HepG2 (cell line): ENCODE data around the gene NME4. TPM values are rescaled to one million over a fixed set of nuclear protein-coding genes. Genes with fewer than 3 reads are reported as not detected.

Experiments
- MED1 ChIP-seq: sonication (generic); formaldehyde crosslinking; IDR thresholded peaks from 2 replicates; pipeline ENCODE4 v1.4.0; 2020; ENCODE audit warnings: missing genetic modification reagents
- NFKB2 ChIP-seq: sonication (generic); formaldehyde crosslinking; IDR thresholded peaks from 2 replicates; pipeline ENCODE4 v1.4.0; 2020; ENCODE audit warnings: missing genetic modification reagents, borderline replicate concordance
- SOX13 ChIP-seq, 3 experiments: fragments of 450-650 bp in 1 of 3; sonication (generic) in 1 of 3; formaldehyde crosslinking in 1 of 3; IDR thresholded peaks in 2 of 3; conservative IDR thresholded peaks in 1 of 3; 2 replicates each; pipeline versions ENCODE4 v1.5.0 to v1.6.1; 2016 to 2020; ENCODE audit warnings: antibody characterized with exemption in 1 of 3, mild to moderate bottlenecking in 1 of 3, missing compliant biosample characterization in 1 of 3, missing genetic modification reagents in 1 of 3, moderate library complexity in 1 of 3
- ZNF331 ChIP-seq: sonication (generic); formaldehyde crosslinking; IDR thresholded peaks from 2 replicates; pipeline ENCODE4 v1.4.0; 2020; ENCODE audit warnings: missing genetic modification reagents
- ZNF430 ChIP-seq: sonication (generic); formaldehyde crosslinking; IDR thresholded peaks from 2 replicates; pipeline ENCODE4 v1.9.0; 2021; ENCODE audit warnings: mild to moderate bottlenecking, missing genetic modification reagents
- ZNF460 ChIP-seq: sonication (generic); formaldehyde crosslinking; IDR thresholded peaks from 2 replicates; pipeline ENCODE4 v1.5.1; 2020; ENCODE audit warnings: missing genetic modification reagents, mild to moderate bottlenecking, borderline replicate concordance
- ZNF543 ChIP-seq: sonication (generic); formaldehyde crosslinking; IDR thresholded peaks from 2 replicates; pipeline ENCODE4 v1.4.0; 2020; ENCODE audit warnings: mild to moderate bottlenecking, missing genetic modification reagents
- ZSCAN21 ChIP-seq: sonication (generic); formaldehyde crosslinking; IDR thresholded peaks from 2 replicates; pipeline ENCODE4 v1.8.0; 2022; ENCODE audit warnings: mild to moderate bottlenecking, missing genetic modification reagents, moderate library complexity, borderline replicate concordance
- polyA plus RNA-seq, 8 experiments: library from polyadenylated mRNA; depleted of rRNA in 3 of 8; stranded (reverse) in 7 of 8; unstranded in 1 of 8; fragments of >200 nt; fragmentation: Illumina TruSeq in 4 of 8; extraction: Trizol in 4 of 8; gene quantifications; 2 replicates each; pipeline versions ENCODE4 v1.2.1 to v1.2.3, GENCODE V29; 2011 to 2016; ENCODE audit warnings: low read depth in 4 of 8, missing spikeins in 1 of 8, mixed read lengths in 1 of 8; ENCODE audit not compliant: insufficient read depth in 1 of 8
- total RNA-seq, 5 experiments: library from RNA; depleted of rRNA; stranded (reverse); fragments of >200 nt; fragmentation: Illumina TruSeq; extraction: Trizol; gene quantifications; 2 replicates each; pipeline ENCODE4 v1.2.3, GENCODE V29; 2016; ENCODE audit warnings: low read depth in 1 of 5
- TF ChIP-seq, protein P1 (sequence below), 2 experiments: sonication (generic) in 1 of 2; formaldehyde crosslinking in 1 of 2; IDR thresholded peaks; 2 replicates each; pipeline versions ENCODE4 v1.4.0 to v1.6.1; 2016 to 2020; ENCODE audit warnings: borderline replicate concordance in 1 of 2, low read depth in 1 of 2, mild to moderate bottlenecking in 1 of 2, missing genetic modification reagents in 1 of 2
- TF ChIP-seq, protein P2 (sequence below): sonication (generic); formaldehyde crosslinking; IDR thresholded peaks from 2 replicates; pipeline ENCODE4 v1.4.0; 2020; ENCODE audit warnings: mild to moderate bottlenecking, missing genetic modification reagents
- TF ChIP-seq, protein P3 (sequence below): IDR thresholded peaks from 2 replicates; pipeline ENCODE4 v1.6.1; 2016
- TF ChIP-seq, protein P4 (sequence below): sonication (generic); formaldehyde crosslinking; IDR thresholded peaks from 2 replicates; pipeline ENCODE4 v1.8.1; 2022; ENCODE audit warnings: low read depth, mild to moderate bottlenecking, missing genetic modification reagents

NME4 gene
- total and polyA plus RNA-seq, 2 of the 13 experiments (the other 11 are each of a cell fraction or from before 2014, with no cell fraction given): 121 to 263 TPM

DNA sequence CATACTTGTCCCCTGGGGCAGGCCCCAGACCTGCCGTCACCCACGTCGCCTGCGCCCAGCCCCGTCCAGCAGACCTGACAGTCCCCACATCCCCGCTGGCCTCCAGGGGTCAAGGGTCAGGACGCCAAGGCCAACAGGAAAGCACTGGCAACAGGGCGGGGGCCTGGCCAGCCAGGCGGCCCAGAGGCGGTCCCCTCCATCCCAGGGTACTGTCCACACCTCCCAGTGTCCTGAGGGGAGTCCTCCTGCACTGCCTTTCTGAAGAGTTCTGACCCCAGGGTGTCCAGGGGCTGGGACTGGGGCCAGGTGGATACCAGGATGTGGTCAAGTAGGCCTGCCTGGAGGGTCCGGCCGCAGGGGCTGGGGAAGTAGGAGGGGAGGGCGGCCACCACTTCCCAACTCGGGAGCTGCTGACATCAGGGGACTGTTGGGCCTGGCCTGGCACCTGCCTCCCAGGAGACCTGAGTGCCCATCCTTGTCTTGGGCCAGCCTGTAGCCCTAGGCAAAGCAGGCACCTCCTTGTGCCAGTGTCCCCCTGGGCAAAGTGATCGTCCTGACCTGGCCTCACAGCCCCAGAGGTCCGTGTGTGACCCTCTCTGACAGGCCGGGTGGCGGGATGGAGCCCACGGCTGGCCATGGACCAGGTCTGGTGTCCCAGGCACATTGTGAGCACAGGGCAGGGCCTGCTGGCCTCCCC lies 37.8 kb upstream of the NME4 start (continued):
- TF ChIP-seq SOX13 (IDR thresholded peaks at IDR 0.05): no peak
- TF ChIP-seq SOX13 (CRISPR knock-in tag; conservative IDR thresholded peaks at IDR 0.05 in 1 of 2, IDR thresholded peaks at IDR 0.05 in 1 of 2): peak in 1 of 2 experiments; percentile 61; a peak in 1 of 4 replicates
- TF ChIP-seq, protein P1, sequence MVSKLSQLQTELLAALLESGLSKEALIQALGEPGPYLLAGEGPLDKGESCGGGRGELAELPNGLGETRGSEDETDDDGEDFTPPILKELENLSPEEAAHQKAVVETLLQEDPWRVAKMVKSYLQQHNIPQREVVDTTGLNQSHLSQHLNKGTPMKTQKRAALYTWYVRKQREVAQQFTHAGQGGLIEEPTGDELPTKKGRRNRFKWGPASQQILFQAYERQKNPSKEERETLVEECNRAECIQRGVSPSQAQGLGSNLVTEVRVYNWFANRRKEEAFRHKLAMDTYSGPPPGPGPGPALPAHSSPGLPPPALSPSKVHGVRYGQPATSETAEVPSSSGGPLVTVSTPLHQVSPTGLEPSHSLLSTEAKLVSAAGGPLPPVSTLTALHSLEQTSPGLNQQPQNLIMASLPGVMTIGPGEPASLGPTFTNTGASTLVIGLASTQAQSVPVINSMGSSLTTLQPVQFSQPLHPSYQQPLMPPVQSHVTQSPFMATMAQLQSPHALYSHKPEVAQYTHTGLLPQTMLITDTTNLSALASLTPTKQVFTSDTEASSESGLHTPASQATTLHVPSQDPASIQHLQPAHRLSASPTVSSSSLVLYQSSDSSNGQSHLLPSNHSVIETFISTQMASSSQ (IDR thresholded peaks at IDR 0.05; ENCODE audit: low read depth): peak; percentile 12; the same call in 1 of the 2 replicates
- TF ChIP-seq, protein P1 (CRISPR knock-in tag; IDR thresholded peaks at IDR 0.05; ENCODE audit: borderline replicate concordance): 0 out of 2 replicates have a peak, but pooled peaks have one; percentile 48
- TF ChIP-seq, protein P2, sequence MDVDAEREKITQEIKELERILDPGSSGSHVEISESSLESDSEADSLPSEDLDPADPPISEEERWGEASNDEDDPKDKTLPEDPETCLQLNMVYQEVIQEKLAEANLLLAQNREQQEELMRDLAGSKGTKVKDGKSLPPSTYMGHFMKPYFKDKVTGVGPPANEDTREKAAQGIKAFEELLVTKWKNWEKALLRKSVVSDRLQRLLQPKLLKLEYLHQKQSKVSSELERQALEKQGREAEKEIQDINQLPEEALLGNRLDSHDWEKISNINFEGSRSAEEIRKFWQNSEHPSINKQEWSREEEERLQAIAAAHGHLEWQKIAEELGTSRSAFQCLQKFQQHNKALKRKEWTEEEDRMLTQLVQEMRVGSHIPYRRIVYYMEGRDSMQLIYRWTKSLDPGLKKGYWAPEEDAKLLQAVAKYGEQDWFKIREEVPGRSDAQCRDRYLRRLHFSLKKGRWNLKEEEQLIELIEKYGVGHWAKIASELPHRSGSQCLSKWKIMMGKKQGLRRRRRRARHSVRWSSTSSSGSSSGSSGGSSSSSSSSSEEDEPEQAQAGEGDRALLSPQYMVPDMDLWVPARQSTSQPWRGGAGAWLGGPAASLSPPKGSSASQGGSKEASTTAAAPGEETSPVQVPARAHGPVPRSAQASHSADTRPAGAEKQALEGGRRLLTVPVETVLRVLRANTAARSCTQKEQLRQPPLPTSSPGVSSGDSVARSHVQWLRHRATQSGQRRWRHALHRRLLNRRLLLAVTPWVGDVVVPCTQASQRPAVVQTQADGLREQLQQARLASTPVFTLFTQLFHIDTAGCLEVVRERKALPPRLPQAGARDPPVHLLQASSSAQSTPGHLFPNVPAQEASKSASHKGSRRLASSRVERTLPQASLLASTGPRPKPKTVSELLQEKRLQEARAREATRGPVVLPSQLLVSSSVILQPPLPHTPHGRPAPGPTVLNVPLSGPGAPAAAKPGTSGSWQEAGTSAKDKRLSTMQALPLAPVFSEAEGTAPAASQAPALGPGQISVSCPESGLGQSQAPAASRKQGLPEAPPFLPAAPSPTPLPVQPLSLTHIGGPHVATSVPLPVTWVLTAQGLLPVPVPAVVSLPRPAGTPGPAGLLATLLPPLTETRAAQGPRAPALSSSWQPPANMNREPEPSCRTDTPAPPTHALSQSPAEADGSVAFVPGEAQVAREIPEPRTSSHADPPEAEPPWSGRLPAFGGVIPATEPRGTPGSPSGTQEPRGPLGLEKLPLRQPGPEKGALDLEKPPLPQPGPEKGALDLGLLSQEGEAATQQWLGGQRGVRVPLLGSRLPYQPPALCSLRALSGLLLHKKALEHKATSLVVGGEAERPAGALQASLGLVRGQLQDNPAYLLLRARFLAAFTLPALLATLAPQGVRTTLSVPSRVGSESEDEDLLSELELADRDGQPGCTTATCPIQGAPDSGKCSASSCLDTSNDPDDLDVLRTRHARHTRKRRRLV (CRISPR knock-in tag): 0 out of 2 replicates have a peak, but pooled peaks have one; percentile 30
- peak; percentile 98 for TF ChIP-seq MED1 (CRISPR knock-in tag)
- no peak for TF ChIP-seq ZNF460 (CRISPR knock-in tag)
- peak; percentile 80; the same call in 1 of the 2 replicates for TF ChIP-seq ZNF331 (CRISPR knock-in tag)
- TF ChIP-seq, protein P3, sequence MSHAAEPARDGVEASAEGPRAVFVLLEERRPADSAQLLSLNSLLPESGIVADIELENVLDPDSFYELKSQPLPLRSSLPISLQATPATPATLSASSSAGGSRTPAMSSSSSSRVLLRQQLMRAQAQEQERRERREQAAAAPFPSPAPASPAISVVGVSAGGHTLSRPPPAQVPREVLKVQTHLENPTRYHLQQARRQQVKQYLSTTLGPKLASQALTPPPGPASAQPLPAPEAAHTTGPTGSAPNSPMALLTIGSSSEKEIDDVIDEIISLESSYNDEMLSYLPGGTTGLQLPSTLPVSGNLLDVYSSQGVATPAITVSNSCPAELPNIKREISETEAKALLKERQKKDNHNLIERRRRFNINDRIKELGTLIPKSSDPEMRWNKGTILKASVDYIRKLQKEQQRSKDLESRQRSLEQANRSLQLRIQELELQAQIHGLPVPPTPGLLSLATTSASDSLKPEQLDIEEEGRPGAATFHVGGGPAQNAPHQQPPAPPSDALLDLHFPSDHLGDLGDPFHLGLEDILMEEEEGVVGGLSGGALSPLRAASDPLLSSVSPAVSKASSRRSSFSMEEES (CRISPR knock-in tag): peak; percentile 25; the same call in 1 of the 2 replicates
- peak; percentile 56; the same call in 1 of the 2 replicates for TF ChIP-seq ZSCAN21 (CRISPR knock-in tag)
- TF ChIP-seq, protein P4, sequence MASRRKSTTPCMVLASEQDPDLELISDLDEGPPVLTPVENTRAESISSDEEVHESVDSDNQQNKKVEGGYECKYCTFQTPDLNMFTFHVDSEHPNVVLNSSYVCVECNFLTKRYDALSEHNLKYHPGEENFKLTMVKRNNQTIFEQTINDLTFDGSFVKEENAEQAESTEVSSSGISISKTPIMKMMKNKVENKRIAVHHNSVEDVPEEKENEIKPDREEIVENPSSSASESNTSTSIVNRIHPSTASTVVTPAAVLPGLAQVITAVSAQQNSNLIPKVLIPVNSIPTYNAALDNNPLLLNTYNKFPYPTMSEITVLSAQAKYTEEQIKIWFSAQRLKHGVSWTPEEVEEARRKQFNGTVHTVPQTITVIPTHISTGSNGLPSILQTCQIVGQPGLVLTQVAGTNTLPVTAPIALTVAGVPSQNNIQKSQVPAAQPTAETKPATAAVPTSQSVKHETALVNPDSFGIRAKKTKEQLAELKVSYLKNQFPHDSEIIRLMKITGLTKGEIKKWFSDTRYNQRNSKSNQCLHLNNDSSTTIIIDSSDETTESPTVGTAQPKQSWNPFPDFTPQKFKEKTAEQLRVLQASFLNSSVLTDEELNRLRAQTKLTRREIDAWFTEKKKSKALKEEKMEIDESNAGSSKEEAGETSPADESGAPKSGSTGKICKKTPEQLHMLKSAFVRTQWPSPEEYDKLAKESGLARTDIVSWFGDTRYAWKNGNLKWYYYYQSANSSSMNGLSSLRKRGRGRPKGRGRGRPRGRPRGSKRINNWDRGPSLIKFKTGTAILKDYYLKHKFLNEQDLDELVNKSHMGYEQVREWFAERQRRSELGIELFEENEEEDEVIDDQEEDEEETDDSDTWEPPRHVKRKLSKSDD (CRISPR knock-in tag): peak; percentile 61; the same call in 1 of the 2 replicates
- peak; percentile 88 for TF ChIP-seq ZNF430 (CRISPR knock-in tag)
- TF ChIP-seq ZNF543 (CRISPR knock-in tag): peak; percentile 69
- no peak for TF ChIP-seq NFKB2 (CRISPR knock-in tag)
